ENCODE results near the gene LGALS9. TPM values are rescaled to one million over a fixed set of nuclear protein-coding genes. Genes with fewer than 3 reads are reported as not detected.
"Not testable (repeated sequence)": the region's sequence is repeated elsewhere in the genome, so short reads cannot be mapped to it uniquely, and the experiment has no call there.

The LGALS9 gene
- polyA plus RNA-seq, 1 donor (not counting 4 experiments of a cell fraction or from before 2014, with no cell fraction given), result 0.94 TPM

GRCh38 chr17:27634776-27635175 lies 3.8 kb downstream of the LGALS9 start:
- H4K20me1 ChIP-seq (ENCODE audit: control insufficient read depth, extremely low read depth, insufficient read depth, low read length), result no peaks in the 10 kb centered on the region
- no peak for FAIRE-seq

GRCh38 chr17:27635275-27635823 lies 4.4 kb downstream of the LGALS9 start:
- no peak for FAIRE-seq
- Histone ChIP-seq H4K20me1 (ENCODE audit: control insufficient read depth, extremely low read depth, insufficient read depth, low read length) (no peaks in the 10 kb centered on the region), H3K79me2 (ENCODE audit: control insufficient read depth, insufficient read depth, low read length) (no peaks in the 10 kb centered on the region), H3K36me3 (ENCODE audit: control insufficient read depth in 2 of 2, extremely low read depth in 1 of 2, insufficient read depth in 2 of 2, low read length in 2 of 2) (no peaks in the 10 kb centered on the region), H3K9me3 (ENCODE audit: control insufficient read depth, low read depth, low read length) (no peaks in the 10 kb centered on the region), H3K27ac (ENCODE audit: control insufficient read depth, insufficient read depth, low read length) (no peak overlapping the region), H3K9ac (ENCODE audit: control insufficient read depth, extremely low read depth, insufficient read depth, low read length) (no peak overlapping the region), H3K9me1 (ENCODE audit: control insufficient read depth, extremely low read depth, insufficient read depth, low read length) (no peaks in the 10 kb centered on the region), H3K27me3 (ENCODE audit: control insufficient read depth, extremely low read depth, insufficient read depth, low read length) (no peaks in the 10 kb centered on the region), H3K4me1 (ENCODE audit: control insufficient read depth, extremely low read depth, insufficient read depth, low read length) (peaks cover 13% of the 10 kb centered on the region), H2AFZ (ENCODE audit: control insufficient read depth, low read length) (no peak overlapping the region), H3K4me2 (ENCODE audit: control insufficient read depth, extremely low read depth, insufficient read depth, low read depth, low read length) (no peak overlapping the region), H3K4me3 (ENCODE audit: control insufficient read depth in 2 of 3, extremely low read depth in 1 of 3, insufficient read depth in 2 of 3, low read depth in 1 of 3, low read length in 3 of 3) (no peak overlapping the region)
- TF ChIP-seq, protein P1, sequence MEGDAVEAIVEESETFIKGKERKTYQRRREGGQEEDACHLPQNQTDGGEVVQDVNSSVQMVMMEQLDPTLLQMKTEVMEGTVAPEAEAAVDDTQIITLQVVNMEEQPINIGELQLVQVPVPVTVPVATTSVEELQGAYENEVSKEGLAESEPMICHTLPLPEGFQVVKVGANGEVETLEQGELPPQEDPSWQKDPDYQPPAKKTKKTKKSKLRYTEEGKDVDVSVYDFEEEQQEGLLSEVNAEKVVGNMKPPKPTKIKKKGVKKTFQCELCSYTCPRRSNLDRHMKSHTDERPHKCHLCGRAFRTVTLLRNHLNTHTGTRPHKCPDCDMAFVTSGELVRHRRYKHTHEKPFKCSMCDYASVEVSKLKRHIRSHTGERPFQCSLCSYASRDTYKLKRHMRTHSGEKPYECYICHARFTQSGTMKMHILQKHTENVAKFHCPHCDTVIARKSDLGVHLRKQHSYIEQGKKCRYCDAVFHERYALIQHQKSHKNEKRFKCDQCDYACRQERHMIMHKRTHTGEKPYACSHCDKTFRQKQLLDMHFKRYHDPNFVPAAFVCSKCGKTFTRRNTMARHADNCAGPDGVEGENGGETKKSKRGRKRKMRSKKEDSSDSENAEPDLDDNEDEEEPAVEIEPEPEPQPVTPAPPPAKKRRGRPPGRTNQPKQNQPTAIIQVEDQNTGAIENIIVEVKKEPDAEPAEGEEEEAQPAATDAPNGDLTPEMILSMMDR (optimal IDR thresholded peaks at IDR 0.05 in 1 of 3, IDR thresholded peaks at IDR 0.05 in 1 of 3, conservative IDR thresholded peaks at IDR 0.05 in 1 of 3; ENCODE audit: extremely low read depth in 1 of 3, insufficient read depth in 2 of 3, low read length in 3 of 3), result no peak
- no peak for TF ChIP-seq EZH2 (IDR thresholded peaks at IDR 0.05; ENCODE audit: low read length)
- DNase-seq (ENCODE audit: low read depth, low spot score), result no peak
- dilution Hi-C loops (cut with MboI; ENCODE audit: extremely low pct_ligation_motif_present, low sequenced_read_pairs), result no loop called here

More at GRCh38 chr17:27634776-27635175, 3.8 kb downstream of the LGALS9 start:
- Histone ChIP-seq H3K9me3 (ENCODE audit: control insufficient read depth, low read depth, low read length) (no peaks in the 10 kb centered on the region), H3K36me3 (ENCODE audit: control insufficient read depth in 2 of 2, extremely low read depth in 1 of 2, insufficient read depth in 2 of 2, low read length in 2 of 2) (no peaks in the 10 kb centered on the region), H3K79me2 (ENCODE audit: control insufficient read depth, insufficient read depth, low read length) (no peaks in the 10 kb centered on the region), H3K4me1 (ENCODE audit: control insufficient read depth, extremely low read depth, insufficient read depth, low read length) (peaks cover 19% of the 10 kb centered on the region), H2AFZ (ENCODE audit: control insufficient read depth, low read length) (no peak overlapping the region), H3K27ac (ENCODE audit: control insufficient read depth, insufficient read depth, low read length) (no peak overlapping the region), H3K27me3 (ENCODE audit: control insufficient read depth, extremely low read depth, insufficient read depth, low read length) (no peaks in the 10 kb centered on the region), H3K4me3 (ENCODE audit: control insufficient read depth in 2 of 3, extremely low read depth in 1 of 3, insufficient read depth in 2 of 3, low read depth in 1 of 3, low read length in 3 of 3) (no peak overlapping the region), H3K4me2 (ENCODE audit: control insufficient read depth, extremely low read depth, insufficient read depth, low read depth, low read length) (no peak overlapping the region), H3K9me1 (ENCODE audit: control insufficient read depth, extremely low read depth, insufficient read depth, low read length) (no peaks in the 10 kb centered on the region), H3K9ac (ENCODE audit: control insufficient read depth, extremely low read depth, insufficient read depth, low read length) (no peak overlapping the region)
- no peak for DNase-seq (ENCODE audit: low read depth, low spot score)
- dilution Hi-C loops (cut with MboI; ENCODE audit: extremely low pct_ligation_motif_present, low sequenced_read_pairs), result no loop called here
- TF ChIP-seq, protein P1 (optimal IDR thresholded peaks at IDR 0.05 in 1 of 3, IDR thresholded peaks at IDR 0.05 in 1 of 3, conservative IDR thresholded peaks at IDR 0.05 in 1 of 3; ENCODE audit: extremely low read depth in 1 of 3, insufficient read depth in 2 of 3, low read length in 3 of 3), result no peak
- no peak for TF ChIP-seq EZH2 (IDR thresholded peaks at IDR 0.05; ENCODE audit: low read length)

- H3K79me2 ChIP-seq (ENCODE audit: control insufficient read depth, insufficient read depth, low read length); H3K4me2 ChIP-seq (ENCODE audit: control insufficient read depth, extremely low read depth, insufficient read depth, low read depth, low read length); H3K36me3 ChIP-seq (ENCODE audit: control insufficient read depth in 2 of 2, extremely low read depth in 1 of 2, insufficient read depth in 2 of 2, low read length in 2 of 2); H3K27me3 ChIP-seq (ENCODE audit: control insufficient read depth, extremely low read depth, insufficient read depth, low read length); H3K9me3 ChIP-seq (ENCODE audit: control insufficient read depth, low read depth, low read length); H3K9ac ChIP-seq (ENCODE audit: control insufficient read depth, extremely low read depth, insufficient read depth, low read length); H2AFZ ChIP-seq (ENCODE audit: control insufficient read depth, low read length); H4K20me1 ChIP-seq (ENCODE audit: control insufficient read depth, extremely low read depth, insufficient read depth, low read length); DNase-seq (ENCODE audit: low read depth, low spot score); H3K4me3 ChIP-seq (ENCODE audit: control insufficient read depth in 2 of 3, extremely low read depth in 1 of 3, insufficient read depth in 2 of 3, low read depth in 1 of 3, low read length in 3 of 3); FAIRE-seq; H3K27ac ChIP-seq (ENCODE audit: control insufficient read depth, insufficient read depth, low read length); H3K4me1 ChIP-seq (ENCODE audit: control insufficient read depth, extremely low read depth, insufficient read depth, low read length); H3K9me1 ChIP-seq (ENCODE audit: control insufficient read depth, extremely low read depth, insufficient read depth, low read length); dilution Hi-C loops (cut with MboI; ENCODE audit: extremely low pct_ligation_motif_present, low sequenced_read_pairs): not testable (repeated sequence)
These were observed 5.1 kb downstream of the LGALS9 start for GRCh38 chr17:27636005-27636520.

- H3K9me3 ChIP-seq (ENCODE audit: control insufficient read depth, low read depth, low read length); H3K4me3 ChIP-seq (ENCODE audit: control insufficient read depth in 2 of 3, extremely low read depth in 1 of 3, insufficient read depth in 2 of 3, low read depth in 1 of 3, low read length in 3 of 3); H3K79me2 ChIP-seq (ENCODE audit: control insufficient read depth, insufficient read depth, low read length); H3K9ac ChIP-seq (ENCODE audit: control insufficient read depth, extremely low read depth, insufficient read depth, low read length); H3K4me1 ChIP-seq (ENCODE audit: control insufficient read depth, extremely low read depth, insufficient read depth, low read length); H3K36me3 ChIP-seq (ENCODE audit: control insufficient read depth in 2 of 2, extremely low read depth in 1 of 2, insufficient read depth in 2 of 2, low read length in 2 of 2); H3K27me3 ChIP-seq (ENCODE audit: control insufficient read depth, extremely low read depth, insufficient read depth, low read length); dilution Hi-C loops (cut with MboI; ENCODE audit: extremely low pct_ligation_motif_present, low sequenced_read_pairs); DNase-seq (ENCODE audit: low read depth, low spot score); H4K20me1 ChIP-seq (ENCODE audit: control insufficient read depth, extremely low read depth, insufficient read depth, low read length); H2AFZ ChIP-seq (ENCODE audit: control insufficient read depth, low read length); H3K9me1 ChIP-seq (ENCODE audit: control insufficient read depth, extremely low read depth, insufficient read depth, low read length); H3K4me2 ChIP-seq (ENCODE audit: control insufficient read depth, extremely low read depth, insufficient read depth, low read depth, low read length); H3K27ac ChIP-seq (ENCODE audit: control insufficient read depth, insufficient read depth, low read length); FAIRE-seq: not testable (repeated sequence)
These were observed 6.8 kb downstream of the LGALS9 start for GRCh38 chr17:27637818-27638217.

Measured in keratinocyte (primary cell).